ENCODE results near the gene FAM107B. TPM values are rescaled to one million over a fixed set of nuclear protein-coding genes. Genes with fewer than 3 reads are reported as not detected.

FAM107B gene
- total RNA-seq, 1 donor from 2014 or later = 286 TPM

DNA sequence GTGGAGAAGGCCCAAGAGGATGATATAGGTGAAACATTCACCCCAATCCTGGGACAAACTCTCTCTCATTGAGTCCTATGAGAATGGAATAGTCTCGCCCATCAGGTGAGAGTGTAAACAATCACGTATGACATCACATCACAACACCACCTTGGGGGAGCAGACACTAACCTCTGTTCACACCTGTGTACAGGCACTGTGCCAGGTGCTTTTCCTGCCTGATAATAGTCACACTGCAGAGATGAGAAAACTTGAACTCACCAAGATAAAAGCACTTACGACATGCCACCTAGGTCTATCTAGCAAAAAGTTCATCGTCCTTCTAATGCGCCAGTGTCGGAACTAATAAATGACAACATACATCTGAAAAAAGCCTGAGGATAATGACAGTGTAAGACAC, 187.8 kb downstream of the FAM107B start:
- Mint-ChIP-seq H3K27me3 (no peaks in the 10 kb centered on the region), H3K9me3 (no peaks in the 10 kb centered on the region), H3K27ac (peak overlapping the region; percentile 89), H3K4me3 (peak overlapping the region; percentile 15), H3K4me1 (peaks cover 94% of the 10 kb centered on the region), H3K36me3 (ENCODE audit: low read depth) (peaks cover 77% of the 10 kb centered on the region)
- intact Hi-C loops (cut with micrococcal nuclease) = loop anchor here (5.0 kb wide), 1 partner anchor 235 kb away; no protein-coding TSS in a partner anchor
- ATAC-seq (ENCODE audit: low read depth) (no peak), DNase-seq (no peak)
- TF ChIP-seq, protein P1, sequence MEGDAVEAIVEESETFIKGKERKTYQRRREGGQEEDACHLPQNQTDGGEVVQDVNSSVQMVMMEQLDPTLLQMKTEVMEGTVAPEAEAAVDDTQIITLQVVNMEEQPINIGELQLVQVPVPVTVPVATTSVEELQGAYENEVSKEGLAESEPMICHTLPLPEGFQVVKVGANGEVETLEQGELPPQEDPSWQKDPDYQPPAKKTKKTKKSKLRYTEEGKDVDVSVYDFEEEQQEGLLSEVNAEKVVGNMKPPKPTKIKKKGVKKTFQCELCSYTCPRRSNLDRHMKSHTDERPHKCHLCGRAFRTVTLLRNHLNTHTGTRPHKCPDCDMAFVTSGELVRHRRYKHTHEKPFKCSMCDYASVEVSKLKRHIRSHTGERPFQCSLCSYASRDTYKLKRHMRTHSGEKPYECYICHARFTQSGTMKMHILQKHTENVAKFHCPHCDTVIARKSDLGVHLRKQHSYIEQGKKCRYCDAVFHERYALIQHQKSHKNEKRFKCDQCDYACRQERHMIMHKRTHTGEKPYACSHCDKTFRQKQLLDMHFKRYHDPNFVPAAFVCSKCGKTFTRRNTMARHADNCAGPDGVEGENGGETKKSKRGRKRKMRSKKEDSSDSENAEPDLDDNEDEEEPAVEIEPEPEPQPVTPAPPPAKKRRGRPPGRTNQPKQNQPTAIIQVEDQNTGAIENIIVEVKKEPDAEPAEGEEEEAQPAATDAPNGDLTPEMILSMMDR (IDR thresholded peaks at IDR 0.05) = no peak
- ChIA-PET POLR2A (interaction anchor here (0.6 kb wide), 1 partner anchor 13 kb away, joined by 3 read pairs; no protein-coding TSS in a partner anchor), CTCF (no interaction called here)

DNA sequence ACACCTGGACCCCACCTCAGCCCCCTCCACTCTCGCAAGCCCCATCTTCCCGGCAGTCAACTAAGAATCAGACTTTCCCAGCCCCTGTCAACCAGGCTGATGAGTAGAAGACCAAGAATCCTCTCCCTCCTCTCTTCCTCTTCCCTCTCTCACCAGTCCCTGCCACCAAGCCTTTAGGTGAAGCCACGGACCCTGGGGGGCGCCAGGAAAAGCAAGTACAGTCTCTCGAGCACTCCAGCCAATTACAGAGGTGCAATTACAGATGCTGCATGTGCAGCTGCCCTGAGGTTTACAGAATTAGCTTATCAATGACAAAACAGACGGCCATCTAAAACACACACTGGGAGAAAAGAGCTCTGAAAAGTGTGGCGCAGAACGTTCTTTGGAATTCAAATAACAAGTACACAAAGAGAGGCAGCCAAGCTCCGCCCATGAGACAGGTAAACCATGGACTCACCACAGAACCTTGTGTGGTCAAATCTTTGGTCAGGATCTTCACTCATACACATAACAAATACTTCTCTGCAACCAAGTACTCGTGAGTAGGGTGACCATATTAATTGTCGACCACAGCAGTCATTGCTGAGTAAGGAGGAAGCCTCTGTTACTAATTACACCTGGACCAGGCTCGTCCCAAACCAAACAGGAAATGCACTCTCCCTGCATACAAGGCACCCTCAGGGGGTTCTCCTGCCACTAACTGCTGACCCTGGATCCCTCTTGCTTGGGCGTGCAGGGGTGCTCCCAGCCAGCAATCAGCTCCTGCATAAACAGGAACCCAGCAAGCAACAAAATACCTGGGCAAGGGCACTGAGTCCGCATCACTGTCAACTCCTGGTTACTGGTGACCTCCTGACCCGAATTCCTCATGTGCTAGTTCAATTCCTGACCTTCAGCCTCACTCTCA, 189.2 kb downstream of the FAM107B start:
- intact Hi-C loops (cut with micrococcal nuclease) = loop anchor here (2.0 to 5.0 kb wide), 2 partner anchors 21 to 237 kb away; no protein-coding TSS in a partner anchor
- POLR2A ChIA-PET = interaction anchor here (1.0 kb wide), 1 partner anchor 73 kb away, joined by 3 read pairs; no protein-coding TSS in a partner anchor
- TF ChIP-seq, protein P1 (IDR thresholded peaks at IDR 0.05) = no peak
- no peaks in the 10 kb centered on the region for H3K27me3 Mint-ChIP-seq
- no peaks in the 10 kb centered on the region for H3K9me3 Mint-ChIP-seq
- H3K27ac Mint-ChIP-seq = peak overlapping the region; percentile 89
- H3K36me3 Mint-ChIP-seq (ENCODE audit: low read depth) = peaks cover 78% of the 10 kb centered on the region
- H3K4me3 Mint-ChIP-seq = no peak overlapping the region
- peaks cover 97% of the 10 kb centered on the region for H3K4me1 Mint-ChIP-seq
- no peak for DNase-seq
- CTCF ChIA-PET = no interaction called here
- ATAC-seq (ENCODE audit: low read depth) = no peak

DNA sequence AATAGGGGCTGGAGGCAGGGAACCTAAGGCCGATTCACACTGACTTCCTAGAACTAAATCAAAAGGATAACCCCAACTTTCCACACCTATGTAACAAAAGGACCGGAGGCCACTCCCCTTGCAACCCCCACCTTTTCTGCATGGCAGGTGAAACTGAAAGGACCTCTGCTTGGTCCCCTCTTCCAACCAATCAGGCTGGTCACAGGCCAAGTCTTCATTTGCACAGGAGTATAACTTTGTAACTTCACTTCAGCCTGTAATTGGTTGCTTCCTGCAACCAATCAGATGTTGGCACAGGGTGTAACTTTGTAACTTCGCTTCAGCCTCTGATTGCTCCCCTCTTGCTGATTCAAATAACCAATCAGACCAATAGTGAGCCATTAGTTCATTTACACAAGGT, 190.0 kb downstream of the FAM107B start:
- peak overlapping the region; percentile 32 for H3K4me3 Mint-ChIP-seq
- intact Hi-C loops (cut with micrococcal nuclease) = loop anchor here (2.0 to 5.0 kb wide), 2 partner anchors 20 to 238 kb away; no protein-coding TSS in a partner anchor
- CTCF ChIA-PET = no interaction called here
- peak overlapping the region; percentile 89 for H3K27ac Mint-ChIP-seq
- H3K9me3 Mint-ChIP-seq = no peaks in the 10 kb centered on the region
- DNase-seq (no peak), ATAC-seq (ENCODE audit: low read depth) (no peak)
- POLR2A ChIA-PET = interaction anchor here (0.7 to 2.1 kb wide), 3 partner anchors 10 to 253 kb away, joined by 4 to 6 read pairs (median 5); partner anchors contain the start of genes CDNF, HSPA14 and MSANTD7
- TF ChIP-seq, protein P1 (IDR thresholded peaks at IDR 0.05) = no peak
- peaks cover 96% of the 10 kb centered on the region for H3K4me1 Mint-ChIP-seq
- H3K27me3 Mint-ChIP-seq = no peaks in the 10 kb centered on the region
- H3K36me3 Mint-ChIP-seq (ENCODE audit: low read depth) = peaks cover 73% of the 10 kb centered on the region

DNA sequence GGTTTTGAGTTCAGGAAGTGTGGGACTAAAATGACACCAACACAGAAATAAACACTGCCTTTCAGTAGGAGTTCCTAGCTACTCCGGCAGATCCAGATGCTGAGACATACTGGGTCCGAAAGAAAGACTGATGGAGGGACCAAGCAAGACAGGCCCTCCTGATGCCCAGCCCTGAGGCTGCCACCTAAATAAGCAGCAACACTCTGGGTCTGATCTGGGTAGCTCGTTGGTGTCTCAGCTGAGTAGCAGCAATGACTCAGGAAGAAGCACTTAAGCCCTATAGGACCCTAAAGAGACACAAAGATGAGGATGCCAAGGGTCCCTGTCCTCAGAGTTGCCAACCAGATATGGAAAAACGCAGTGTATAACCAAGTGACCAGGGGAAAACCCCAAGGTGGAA, 190.7 kb downstream of the FAM107B start:
- TF ChIP-seq, protein P1 (IDR thresholded peaks at IDR 0.05) = no peak
- H3K36me3 Mint-ChIP-seq (ENCODE audit: low read depth) = peaks cover 69% of the 10 kb centered on the region
- no peaks in the 10 kb centered on the region for H3K27me3 Mint-ChIP-seq
- peaks cover 96% of the 10 kb centered on the region for H3K4me1 Mint-ChIP-seq
- POLR2A ChIA-PET = interaction anchor here (0.7 to 2.1 kb wide), 3 partner anchors 9 to 254 kb away, joined by 4 to 6 read pairs (median 5); partner anchors contain the start of genes CDNF, HSPA14 and MSANTD7
- peak overlapping the region; percentile 80 for H3K27ac Mint-ChIP-seq
- CTCF ChIA-PET = interaction anchor here (1.3 kb wide), 1 partner anchor 239 kb away, joined by 3 read pairs; no protein-coding TSS in a partner anchor
- H3K9me3 Mint-ChIP-seq = no peaks in the 10 kb centered on the region
- ATAC-seq (ENCODE audit: low read depth) (no peak), DNase-seq (no peak)
- intact Hi-C loops (cut with micrococcal nuclease) = loop anchor here (2.0 kb wide), 1 partner anchor 19 kb away; no protein-coding TSS in a partner anchor
- H3K4me3 Mint-ChIP-seq = no peak overlapping the region

DNA sequence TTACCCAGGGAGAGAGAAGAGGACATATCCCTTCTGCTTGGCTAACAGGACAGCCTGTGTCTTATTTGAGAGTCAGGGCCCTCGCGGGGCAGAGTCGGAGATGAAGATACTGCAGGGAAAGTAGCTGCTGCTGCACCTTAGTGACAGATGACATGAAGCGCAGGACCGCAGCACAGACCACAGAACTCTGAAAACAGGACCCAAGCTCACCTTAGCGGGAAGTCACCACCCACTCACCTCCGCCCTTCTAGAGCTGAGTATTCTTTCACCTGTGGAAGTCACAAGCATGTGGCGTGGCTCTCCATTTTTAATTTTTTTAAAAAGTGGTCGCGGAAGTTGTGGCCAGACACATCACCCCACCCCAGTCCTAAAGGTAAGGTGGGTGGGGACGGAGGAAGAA, 191.4 kb downstream of the FAM107B start:
- Mint-ChIP-seq H3K4me3 (peak overlapping the region; percentile 28), H3K27ac (peak overlapping the region; percentile 80), H3K36me3 (ENCODE audit: low read depth) (peaks cover 70% of the 10 kb centered on the region), H3K9me3 (no peaks in the 10 kb centered on the region), H3K4me1 (peaks cover 96% of the 10 kb centered on the region), H3K27me3 (no peaks in the 10 kb centered on the region)
- POLR2A ChIA-PET = interaction anchor here (1.0 to 2.1 kb wide), 6 partner anchors 8 to 255 kb away, joined by 3 to 7 read pairs (median 5); partner anchors contain the start of genes CDNF, HSPA14 and MSANTD7
- peak; percentile 74 for ATAC-seq (ENCODE audit: low read depth)
- TF ChIP-seq, protein P1 (IDR thresholded peaks at IDR 0.05) = no peak
- intact Hi-C loops (cut with micrococcal nuclease) = no loop called here
- no peak for DNase-seq
- CTCF ChIA-PET = interaction anchor here (1.3 kb wide), 1 partner anchor 239 kb away, joined by 3 read pairs; no protein-coding TSS in a partner anchor

All from activated B cell treated with CpG ODN at 0.5 μM for 24 hours (primary cell).